ENCODE results near the gene KIAA1614.
"Not testable (repeated sequence)": the region's sequence is repeated elsewhere in the genome, so short reads cannot be mapped to it uniquely, and the experiment has no call there.

The KIAA1614 gene

GRCh38 chr1:180954005-180954800 is 41.5 kb downstream of the KIAA1614 start:
- ATAC-seq (ENCODE audit: insufficient read depth, low read depth) = no peak
- Histone ChIP-seq H3K27me3 (ENCODE audit: insufficient read depth, low read length, poor library complexity) (no peaks in the 10 kb centered on the region), H3K79me2 (ENCODE audit: insufficient read depth, low read length) (peaks cover 3% of the 10 kb centered on the region; the same call in 1 of the 2 replicates), H3K4me2 (ENCODE audit: insufficient read depth, low read length) (no peak overlapping the region), H4K20me1 (ENCODE audit: insufficient read depth, low read length) (no peaks in the 10 kb centered on the region), H3K9me3 (ENCODE audit: insufficient read depth, low read length, severe bottlenecking) (no peaks in the 10 kb centered on the region), H3K9ac (ENCODE audit: low read depth, low read length) (no peak overlapping the region), H3K4me1 (ENCODE audit: insufficient read depth, low read length) (peaks cover 17% of the 10 kb centered on the region), H3K4me3 (ENCODE audit: low read depth in 1 of 2, low read length in 2 of 2) (no peak overlapping the region), H3K27ac (ENCODE audit: low read length) (no peak overlapping the region), H2AFZ (ENCODE audit: low read depth, low read length) (no peak overlapping the region), H3K36me3 (ENCODE audit: insufficient read depth, low read length) (peaks cover 60% of the 10 kb centered on the region)
- TF ChIP-seq EZH2 (IDR thresholded peaks at IDR 0.05; ENCODE audit: borderline replicate concordance, low read depth, low read length, severe bottlenecking) = no peak
- TF ChIP-seq, protein P1, sequence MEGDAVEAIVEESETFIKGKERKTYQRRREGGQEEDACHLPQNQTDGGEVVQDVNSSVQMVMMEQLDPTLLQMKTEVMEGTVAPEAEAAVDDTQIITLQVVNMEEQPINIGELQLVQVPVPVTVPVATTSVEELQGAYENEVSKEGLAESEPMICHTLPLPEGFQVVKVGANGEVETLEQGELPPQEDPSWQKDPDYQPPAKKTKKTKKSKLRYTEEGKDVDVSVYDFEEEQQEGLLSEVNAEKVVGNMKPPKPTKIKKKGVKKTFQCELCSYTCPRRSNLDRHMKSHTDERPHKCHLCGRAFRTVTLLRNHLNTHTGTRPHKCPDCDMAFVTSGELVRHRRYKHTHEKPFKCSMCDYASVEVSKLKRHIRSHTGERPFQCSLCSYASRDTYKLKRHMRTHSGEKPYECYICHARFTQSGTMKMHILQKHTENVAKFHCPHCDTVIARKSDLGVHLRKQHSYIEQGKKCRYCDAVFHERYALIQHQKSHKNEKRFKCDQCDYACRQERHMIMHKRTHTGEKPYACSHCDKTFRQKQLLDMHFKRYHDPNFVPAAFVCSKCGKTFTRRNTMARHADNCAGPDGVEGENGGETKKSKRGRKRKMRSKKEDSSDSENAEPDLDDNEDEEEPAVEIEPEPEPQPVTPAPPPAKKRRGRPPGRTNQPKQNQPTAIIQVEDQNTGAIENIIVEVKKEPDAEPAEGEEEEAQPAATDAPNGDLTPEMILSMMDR (IDR thresholded peaks at IDR 0.05; ENCODE audit: borderline replicate concordance, extremely low read depth, low read length, poor library complexity, severe bottlenecking) = no peak
- no peak for DNase-seq

- DNase-seq (no peak), ATAC-seq (ENCODE audit: insufficient read depth, low read depth) (no peak)
- Histone ChIP-seq H3K27ac (ENCODE audit: low read length) (no peak overlapping the region), H3K4me2 (ENCODE audit: insufficient read depth, low read length) (no peak overlapping the region), H3K9ac (ENCODE audit: low read depth, low read length) (no peak overlapping the region), H3K36me3 (ENCODE audit: insufficient read depth, low read length) (peaks cover 59% of the 10 kb centered on the region), H3K4me3 (ENCODE audit: low read depth in 1 of 2, low read length in 2 of 2) (no peak overlapping the region), H3K9me3 (ENCODE audit: insufficient read depth, low read length, severe bottlenecking) (no peaks in the 10 kb centered on the region), H2AFZ (ENCODE audit: low read depth, low read length) (no peak overlapping the region), H3K4me1 (ENCODE audit: insufficient read depth, low read length) (peaks cover 11% of the 10 kb centered on the region), H4K20me1 (ENCODE audit: insufficient read depth, low read length) (no peaks in the 10 kb centered on the region), H3K27me3 (ENCODE audit: insufficient read depth, low read length, poor library complexity) (no peaks in the 10 kb centered on the region), H3K79me2 (ENCODE audit: insufficient read depth, low read length) (peaks cover 3% of the 10 kb centered on the region; the same call in 1 of the 2 replicates)
- TF ChIP-seq, protein P1 (IDR thresholded peaks at IDR 0.05; ENCODE audit: borderline replicate concordance, extremely low read depth, low read length, poor library complexity, severe bottlenecking) = no peak
- TF ChIP-seq EZH2 (IDR thresholded peaks at IDR 0.05; ENCODE audit: borderline replicate concordance, low read depth, low read length, severe bottlenecking) = no peak
Measured at GRCh38 chr1:180954801-180955165, 42.1 kb downstream of the KIAA1614 start.

GRCh38 chr1:180956028-180956640 is 43.4 kb downstream of the KIAA1614 start:
- Histone ChIP-seq H3K4me1 (ENCODE audit: insufficient read depth, low read length) (no peaks in the 10 kb centered on the region), H3K36me3 (ENCODE audit: insufficient read depth, low read length) (peaks cover 61% of the 10 kb centered on the region), H3K4me2 (ENCODE audit: insufficient read depth, low read length) (no peak overlapping the region), H2AFZ (ENCODE audit: low read depth, low read length) (no peak overlapping the region), H3K4me3 (ENCODE audit: low read depth in 1 of 2, low read length in 2 of 2) (no peak overlapping the region), H3K27ac (ENCODE audit: low read length) (peak overlapping the region; percentile 37; the same call in 1 of the 2 replicates), H3K27me3 (ENCODE audit: insufficient read depth, low read length, poor library complexity) (no peaks in the 10 kb centered on the region), H3K9ac (ENCODE audit: low read depth, low read length) (no peak overlapping the region), H3K79me2 (ENCODE audit: insufficient read depth, low read length) (peaks cover 4% of the 10 kb centered on the region; the same call in 1 of the 2 replicates), H4K20me1 (ENCODE audit: insufficient read depth, low read length) (no peaks in the 10 kb centered on the region), H3K9me3 (ENCODE audit: insufficient read depth, low read length, severe bottlenecking) (no peaks in the 10 kb centered on the region)
- no peak for DNase-seq
- no peak for TF ChIP-seq EZH2 (IDR thresholded peaks at IDR 0.05; ENCODE audit: borderline replicate concordance, low read depth, low read length, severe bottlenecking)
- TF ChIP-seq, protein P1 (IDR thresholded peaks at IDR 0.05; ENCODE audit: borderline replicate concordance, extremely low read depth, low read length, poor library complexity, severe bottlenecking) = no peak
- no peak for ATAC-seq (ENCODE audit: insufficient read depth, low read depth)

DNA sequence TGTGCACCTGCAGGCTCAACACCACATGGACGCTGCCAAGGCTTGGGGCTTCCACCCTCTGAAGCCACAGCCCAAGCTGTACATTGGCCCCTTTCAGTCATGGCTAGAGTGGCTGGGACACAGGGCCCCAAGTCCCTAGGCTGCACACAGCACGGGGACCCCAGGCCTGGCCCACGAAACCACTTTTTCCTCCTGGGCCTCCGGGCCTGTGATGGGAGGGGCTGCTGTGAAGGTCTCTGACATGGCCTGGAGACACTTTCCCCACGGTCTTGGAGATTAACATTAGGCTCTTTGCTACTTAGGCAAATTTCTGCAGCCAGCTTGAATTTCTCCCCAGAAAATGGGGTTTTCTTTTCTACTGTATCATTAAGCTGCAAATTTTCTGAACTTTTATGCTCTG is 46.9 kb downstream of the KIAA1614 start:
- not testable (repeated sequence) for H3K4me2 ChIP-seq (ENCODE audit: insufficient read depth, low read length); H3K9me3 ChIP-seq (ENCODE audit: insufficient read depth, low read length, severe bottlenecking); DNase-seq; H3K9ac ChIP-seq (ENCODE audit: low read depth, low read length); H3K27me3 ChIP-seq (ENCODE audit: insufficient read depth, low read length, poor library complexity); ATAC-seq (ENCODE audit: insufficient read depth, low read depth); H3K4me1 ChIP-seq (ENCODE audit: insufficient read depth, low read length); H2AFZ ChIP-seq (ENCODE audit: low read depth, low read length); H3K4me3 ChIP-seq (ENCODE audit: low read depth in 1 of 2, low read length in 2 of 2); H4K20me1 ChIP-seq (ENCODE audit: insufficient read depth, low read length); H3K27ac ChIP-seq (ENCODE audit: low read length)
- peaks cover 81% of the 10 kb centered on the region for H3K36me3 ChIP-seq (ENCODE audit: insufficient read depth, low read length)
- peaks cover 13% of the 10 kb centered on the region for H3K79me2 ChIP-seq (ENCODE audit: insufficient read depth, low read length)
